Astrocyte (in vitro differentiated cells and primary cell): ENCODE results near the gene SLC44A3. TPM values are rescaled to one million over a fixed set of nuclear protein-coding genes. Genes with fewer than 3 reads are reported as not detected.

ENCODE experiments used
- DNase-seq: peaks from one replicate; pipeline ENCODE4 v3.0.0-alpha.2; 2010; ENCODE audit warnings: low read depth
- FAIRE-seq: peaks from 2 replicates; lab custom pipeline; 2011; peaks lifted over from hg19 to GRCh38; lab: Jason Lieb, UNC
- H2AFZ ChIP-seq: 2 replicates; pipeline ENCODE4 v1.6.0; 2012; ENCODE audit warnings: low read depth, low read length, inconsistent platforms
- H3K27ac ChIP-seq: 2 replicates; pipeline ENCODE4 v1.5.1; 2011; ENCODE audit warnings: low read depth, low read length, inconsistent platforms
- H3K27me3 ChIP-seq: 2 replicates; pipeline ENCODE4 v1.6.0; 2011; ENCODE audit warnings: low read length, inconsistent platforms; ENCODE audit not compliant: insufficient read depth
- H3K36me3 ChIP-seq: 2 replicates; pipeline ENCODE4 v1.5.1; 2011; ENCODE audit warnings: low read length, inconsistent platforms; ENCODE audit not compliant: insufficient read depth
- H3K4me1 ChIP-seq: 2 replicates; pipeline ENCODE4 v1.5.1; 2011; ENCODE audit warnings: low read length, inconsistent platforms; ENCODE audit not compliant: insufficient read depth
- H3K4me2 ChIP-seq: 2 replicates; pipeline ENCODE4 v1.6.0; 2012; ENCODE audit warnings: low read length, inconsistent platforms
- H3K4me3 ChIP-seq: 2 replicates; pipeline ENCODE4 v1.5.1; 2011; ENCODE audit warnings: low read depth, mild to moderate bottlenecking, low read length, inconsistent platforms; ENCODE audit not compliant: insufficient read depth
- H3K79me2 ChIP-seq: 2 replicates; pipeline ENCODE4 v1.6.0; 2012; ENCODE audit warnings: mild to moderate bottlenecking, low read length, inconsistent platforms; ENCODE audit not compliant: insufficient read depth
- H3K9ac ChIP-seq: 2 replicates; pipeline ENCODE4 v1.6.0; 2012; ENCODE audit warnings: mild to moderate bottlenecking, low read length, inconsistent platforms
- H3K9me3 ChIP-seq: 2 replicates; pipeline ENCODE4 v1.5.1; 2012; ENCODE audit warnings: low read depth, mild to moderate bottlenecking, low read length, inconsistent platforms; ENCODE audit not compliant: insufficient read depth
- H4K20me1 ChIP-seq: 2 replicates; pipeline ENCODE4 v1.6.0; 2012; ENCODE audit warnings: low read length, inconsistent platforms; ENCODE audit not compliant: insufficient read depth
- H3K27ac Mint-ChIP-seq: one replicate; pipeline ENCODE4 v1.8.0; 2021; ENCODE audit warnings: mild to moderate bottlenecking, mixed read lengths; ENCODE audit not compliant: unreplicated experiment
- H3K27me3 Mint-ChIP-seq: one replicate; pipeline ENCODE4 v1.8.0; 2021; ENCODE audit warnings: low read depth, mixed read lengths; ENCODE audit not compliant: unreplicated experiment
- H3K36me3 Mint-ChIP-seq: one replicate; pipeline ENCODE4 v1.8.0; 2021; ENCODE audit warnings: low read depth, mixed read lengths; ENCODE audit not compliant: unreplicated experiment
- H3K4me1 Mint-ChIP-seq: one replicate; pipeline ENCODE4 v1.8.0; 2021; ENCODE audit warnings: low read depth, mixed read lengths; ENCODE audit not compliant: unreplicated experiment
- H3K4me3 Mint-ChIP-seq: one replicate; pipeline ENCODE4 v1.8.0; 2021; ENCODE audit warnings: mild to moderate bottlenecking, moderate library complexity, mixed read lengths; ENCODE audit not compliant: unreplicated experiment
- H3K9me3 Mint-ChIP-seq: one replicate; pipeline ENCODE4 v1.8.0; 2021; ENCODE audit warnings: mild to moderate bottlenecking, mixed read lengths; ENCODE audit not compliant: unreplicated experiment
- CTCF ChIP-seq: IDR thresholded peaks from 2 replicates; pipeline ENCODE4 v1.5.1; 2011; ENCODE audit warnings: low read depth, mild to moderate bottlenecking, inconsistent platforms, low read length, moderate library complexity; ENCODE audit not compliant: insufficient read depth
- EZH2 ChIP-seq: IDR thresholded peaks from 2 replicates; pipeline ENCODE4 v1.6.1; 2012; ENCODE audit warnings: mild to moderate bottlenecking, low read length, inconsistent platforms; ENCODE audit not compliant: insufficient read depth
- total RNA-seq: library from RNA; stranded (reverse); gene quantifications from 2 replicates; pipeline ENCODE4 v1.2.1, GENCODE V29; 2021

SLC44A3 gene
- total RNA-seq, 1 donor from 2014 or later, result 3.7 TPM

GRCh38 chr1:94772845-94773244 lies 47.3 kb upstream of the SLC44A3 start:
- Histone ChIP-seq H3K79me2 (no peaks in the 10 kb centered on the region), H4K20me1 (no peaks in the 10 kb centered on the region), H3K27ac (no peak overlapping the region), H3K4me3 (no peak overlapping the region), H3K36me3 (no peaks in the 10 kb centered on the region), H3K4me1 (peaks cover 14% of the 10 kb centered on the region), H3K9me3 (peaks cover 8% of the 10 kb centered on the region), H3K9ac (no peak overlapping the region), H2AFZ (no peak overlapping the region), H3K4me2 (no peak overlapping the region), H3K27me3 (no peaks in the 10 kb centered on the region)
- H3K4me1 Mint-ChIP-seq, result peaks cover 31% of the 10 kb centered on the region
- DNase-seq (no peak), FAIRE-seq (no peak)
- H3K9me3 Mint-ChIP-seq, result no peaks in the 10 kb centered on the region
- H3K27ac Mint-ChIP-seq, result peak overlapping the region; percentile 5
- peaks cover 8% of the 10 kb centered on the region for H3K36me3 Mint-ChIP-seq
- TF ChIP-seq EZH2 (no peak), CTCF (no peak)
- H3K4me3 Mint-ChIP-seq, result no peak overlapping the region
- no peaks in the 10 kb centered on the region for H3K27me3 Mint-ChIP-seq

- FAIRE-seq, result no peak
- Mint-ChIP-seq H3K27ac (peak overlapping the region; percentile 95), H3K4me3 (no peak overlapping the region), H3K9me3 (no peaks in the 10 kb centered on the region), H3K4me1 (peaks cover 33% of the 10 kb centered on the region), H3K27me3 (no peaks in the 10 kb centered on the region), H3K36me3 (peaks cover 8% of the 10 kb centered on the region)
- Histone ChIP-seq H3K9ac (peak overlapping the region; percentile 31), H3K27ac (no peak overlapping the region), H2AFZ (no peak overlapping the region), H3K36me3 (no peaks in the 10 kb centered on the region), H4K20me1 (no peaks in the 10 kb centered on the region), H3K27me3 (no peaks in the 10 kb centered on the region), H3K79me2 (no peaks in the 10 kb centered on the region), H3K9me3 (peaks cover 8% of the 10 kb centered on the region), H3K4me1 (peaks cover 14% of the 10 kb centered on the region), H3K4me2 (peak overlapping the region; percentile 44), H3K4me3 (no peak overlapping the region)
- DNase-seq, result no peak
- TF ChIP-seq EZH2 (no peak), CTCF (no peak)
These were observed 46.8 kb upstream of the SLC44A3 start for GRCh38 chr1:94773296-94773809.

- Histone ChIP-seq H3K4me1 (peaks cover 14% of the 10 kb centered on the region), H3K36me3 (no peaks in the 10 kb centered on the region), H3K4me3 (no peak overlapping the region), H3K79me2 (no peaks in the 10 kb centered on the region), H3K27ac (peak overlapping the region; percentile 32), H3K9ac (peak overlapping the region; percentile 31), H3K27me3 (no peaks in the 10 kb centered on the region), H4K20me1 (no peaks in the 10 kb centered on the region), H3K9me3 (peaks cover 8% of the 10 kb centered on the region), H2AFZ (no peak overlapping the region), H3K4me2 (peak overlapping the region; percentile 44)
- FAIRE-seq (peak; percentile 82), DNase-seq (peak; percentile 62)
- TF ChIP-seq EZH2 (no peak), CTCF (no peak)
- peaks cover 36% of the 10 kb centered on the region for H3K4me1 Mint-ChIP-seq
- peaks cover 6% of the 10 kb centered on the region for H3K36me3 Mint-ChIP-seq
- peak overlapping the region; percentile 95 for H3K27ac Mint-ChIP-seq
- peak overlapping the region; percentile 51 for H3K4me3 Mint-ChIP-seq
- H3K27me3 Mint-ChIP-seq, result no peaks in the 10 kb centered on the region
- H3K9me3 Mint-ChIP-seq, result no peaks in the 10 kb centered on the region
These were observed 46.2 kb upstream of the SLC44A3 start for GRCh38 chr1:94773931-94774422.
